GM19324 (cell line): ENCODE measurements around the gene TMEM255B.
"Not testable (repeated sequence)": the region's sequence is repeated elsewhere in the genome, so short reads cannot be mapped to it uniquely, and the experiment has no call there.

Experiments
- ATAC-seq: cut with Tn5 transposase; IDR thresholded peaks from one replicate; pipeline ENCODE4 v1.9.1; 2021; ENCODE audit warnings: mild to moderate bottlenecking, moderate library complexity; ENCODE audit not compliant: unreplicated experiment, low FRiP score

The TMEM255B gene

GRCh38 chr13:113748101-113748861 is 10.7 kb upstream of the TMEM255B start:
- ATAC-seq, result no peak

GRCh38 chr13:113748862-113749451 is 10.1 kb upstream of the TMEM255B start:
- no peak for ATAC-seq

GRCh38 chr13:113749507-113749906 is 9.5 kb upstream of the TMEM255B start:
- ATAC-seq, result no peak

- no peak for ATAC-seq
Measured at GRCh38 chr13:113749967-113750366, 9.1 kb upstream of the TMEM255B start.

GRCh38 chr13:113750554-113751399 is 8.2 kb upstream of the TMEM255B start:
- ATAC-seq, result no peak

- no peak for ATAC-seq
Measured at GRCh38 chr13:113751491-113751890, 7.5 kb upstream of the TMEM255B start.

GRCh38 chr13:113752211-113752986 is 6.6 kb upstream of the TMEM255B start:
- ATAC-seq, result not testable (repeated sequence)

- no peak for ATAC-seq
Measured at GRCh38 chr13:113753171-113753570, 5.9 kb upstream of the TMEM255B start.

GRCh38 chr13:113754242-113754641 is 4.8 kb upstream of the TMEM255B start:
- ATAC-seq, result no peak

GRCh38 chr13:113754691-113755090 is 4.3 kb upstream of the TMEM255B start:
- ATAC-seq, result no peak

- no peak for ATAC-seq
Measured at GRCh38 chr13:113756441-113757097, 2.5 kb upstream of the TMEM255B start.

GRCh38 chr13:113759525-113760137 is 605 bp downstream of the TMEM255B start:
- ATAC-seq, result no peak

- no peak for ATAC-seq
Measured at GRCh38 chr13:113761136-113761535, 2.1 kb downstream of the TMEM255B start.

- no peak for ATAC-seq
Measured at GRCh38 chr13:113762075-113762474, 3.0 kb downstream of the TMEM255B start.

- ATAC-seq, result no peak
Measured at GRCh38 chr13:113762538-113762937, 3.5 kb downstream of the TMEM255B start.

GRCh38 chr13:113763254-113763653 is 4.2 kb downstream of the TMEM255B start:
- no peak for ATAC-seq

- no peak for ATAC-seq
Measured at GRCh38 chr13:113763961-113764792, 5.2 kb downstream of the TMEM255B start.

- ATAC-seq, result no peak
Measured at GRCh38 chr13:113764793-113765563, 6.0 kb downstream of the TMEM255B start.
